IPS-NIHi11 (cell line): ENCODE data around the gene NOX3.
"Not testable (repeated sequence)": the region's sequence is repeated elsewhere in the genome, so short reads cannot be mapped to it uniquely, and the experiment has no call there.

Experiments
- DNase-seq: peaks from one replicate; pipeline ENCODE4 v3.0.0; 2012; ENCODE audit warnings: mixed read lengths, low spot score

Gene NOX3, protein sequence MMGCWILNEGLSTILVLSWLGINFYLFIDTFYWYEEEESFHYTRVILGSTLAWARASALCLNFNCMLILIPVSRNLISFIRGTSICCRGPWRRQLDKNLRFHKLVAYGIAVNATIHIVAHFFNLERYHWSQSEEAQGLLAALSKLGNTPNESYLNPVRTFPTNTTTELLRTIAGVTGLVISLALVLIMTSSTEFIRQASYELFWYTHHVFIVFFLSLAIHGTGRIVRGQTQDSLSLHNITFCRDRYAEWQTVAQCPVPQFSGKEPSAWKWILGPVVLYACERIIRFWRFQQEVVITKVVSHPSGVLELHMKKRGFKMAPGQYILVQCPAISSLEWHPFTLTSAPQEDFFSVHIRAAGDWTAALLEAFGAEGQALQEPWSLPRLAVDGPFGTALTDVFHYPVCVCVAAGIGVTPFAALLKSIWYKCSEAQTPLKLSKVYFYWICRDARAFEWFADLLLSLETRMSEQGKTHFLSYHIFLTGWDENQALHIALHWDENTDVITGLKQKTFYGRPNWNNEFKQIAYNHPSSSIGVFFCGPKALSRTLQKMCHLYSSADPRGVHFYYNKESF

DNA sequence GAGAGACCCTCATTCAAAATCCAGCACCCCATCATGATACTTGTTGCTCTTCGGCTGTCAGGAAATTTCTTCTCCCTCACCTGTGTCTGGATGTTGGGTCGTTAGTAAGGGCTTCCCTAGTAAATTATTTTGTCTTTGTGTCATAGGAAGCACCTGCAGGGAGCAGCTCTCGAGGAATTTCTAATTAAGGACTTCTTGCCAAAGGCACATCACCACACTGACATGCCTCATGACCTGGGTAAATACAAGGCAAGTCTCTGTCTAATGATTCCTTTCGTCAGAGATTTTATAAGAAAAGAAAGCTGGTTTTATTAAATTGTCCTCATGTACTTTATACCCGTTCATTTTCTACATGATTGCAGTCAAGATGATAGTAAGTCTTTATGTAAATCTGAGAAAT, at the start of gene NOX3:
Gene NOX3, minus strand, starts transcription at position 74 of the 400 bp plus-strand sequence. Its CDS starts 39 bp downstream, at position 35.
- no peak for DNase-seq

DNA sequence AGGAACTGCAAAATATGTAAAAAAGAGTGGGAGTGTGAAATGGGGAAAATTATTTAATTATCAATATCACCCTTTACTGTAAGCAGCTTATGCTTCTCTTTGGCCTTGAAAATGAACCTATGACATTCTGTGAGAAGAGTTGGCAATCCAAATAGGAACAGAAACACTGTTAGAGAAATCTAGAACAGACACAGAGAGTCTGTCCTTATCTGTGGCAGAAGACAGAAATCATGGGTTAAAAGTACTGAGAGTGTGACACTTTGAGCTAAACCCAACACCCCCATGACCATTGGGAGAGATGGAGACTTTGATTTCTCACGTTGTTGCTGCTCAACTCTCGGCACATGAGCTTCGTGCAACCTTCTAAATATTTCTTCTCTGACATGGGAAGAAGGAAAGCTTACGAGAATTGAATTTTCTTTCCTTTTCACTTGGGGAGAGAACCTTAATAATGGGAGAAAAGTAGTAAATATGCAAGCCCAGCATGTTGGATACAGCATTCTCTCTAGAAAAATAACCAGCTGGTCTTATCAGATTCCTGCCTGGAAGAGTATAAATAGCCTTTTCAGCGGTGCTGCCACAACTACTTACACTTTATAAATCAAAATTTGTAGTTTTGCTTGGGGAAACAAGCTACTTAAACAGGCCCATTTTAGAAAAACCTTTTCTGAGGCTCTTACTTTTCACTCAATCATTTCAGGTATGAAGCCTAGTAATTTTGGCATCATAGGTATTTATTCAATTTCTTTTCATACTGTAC, 49.4 kb upstream of the NOX3 start:
- DNase-seq = no peak

GRCh38 chr6:155502393-155502792, 46.8 kb upstream of the NOX3 start:
- DNase-seq = no peak

DNA sequence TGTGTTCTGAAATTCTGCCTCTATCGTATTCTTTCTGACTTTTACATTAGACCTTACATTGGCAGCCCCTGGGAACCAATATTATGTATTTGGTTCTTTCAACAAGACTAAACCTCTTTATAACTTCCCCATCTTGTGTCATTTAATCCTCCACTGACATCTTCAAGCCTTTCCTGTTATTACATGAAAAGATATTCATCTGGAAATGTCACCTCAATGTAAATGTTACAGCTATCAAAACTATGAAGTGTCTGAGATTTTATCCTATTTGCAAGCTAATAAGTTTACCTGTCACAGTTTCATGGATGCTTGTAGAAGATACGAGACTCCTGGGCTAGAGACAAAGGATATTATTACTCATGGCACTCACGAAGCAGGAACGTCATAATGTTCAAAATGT, 43.9 kb upstream of the NOX3 start:
- no peak for DNase-seq

GRCh38 chr6:155498370-155498769, 42.7 kb upstream of the NOX3 start:
- no peak for DNase-seq

GRCh38 chr6:155497273-155497672, 41.6 kb upstream of the NOX3 start:
- no peak for DNase-seq

DNA sequence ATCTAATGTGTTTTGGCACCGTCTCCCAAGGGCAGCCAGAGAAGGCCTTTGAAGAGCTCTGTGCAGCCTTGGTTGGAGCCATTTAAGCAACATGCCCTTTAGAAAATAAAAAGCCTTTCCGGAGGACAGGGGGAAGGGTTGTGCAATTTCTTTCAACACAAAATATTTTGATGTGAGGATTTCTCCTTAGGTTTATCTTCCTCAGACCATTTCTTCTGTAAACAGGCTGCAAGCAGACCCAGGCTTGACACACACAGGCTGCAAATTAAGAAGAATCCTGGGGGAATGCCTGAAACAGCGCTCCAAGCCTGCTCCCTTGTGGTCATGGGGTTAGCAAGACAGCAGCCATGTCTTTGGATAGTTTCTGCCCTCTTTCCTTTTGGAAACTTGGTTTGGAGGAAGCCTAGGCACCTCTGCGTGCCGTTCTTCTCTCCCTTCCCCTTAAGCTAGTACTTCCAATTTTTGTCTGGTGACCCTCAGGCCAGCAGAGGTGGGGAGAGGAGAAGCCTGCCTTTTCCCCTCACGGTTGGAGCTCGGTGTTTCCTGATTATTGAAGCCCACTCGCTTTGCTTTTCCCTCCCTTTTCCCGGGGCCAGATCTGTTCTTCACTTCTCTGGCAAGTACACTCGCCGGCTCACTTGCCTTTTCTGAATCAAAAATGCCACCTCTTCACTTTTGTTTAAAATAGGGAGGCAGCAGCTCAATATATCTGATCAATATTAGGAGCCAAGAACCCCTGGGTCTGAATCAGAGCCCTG, 39.6 kb upstream of the NOX3 start:
- peak; percentile 55 for DNase-seq

- DNase-seq = peak; percentile 35
Measured at GRCh38 chr6:155493694-155494143, 38.1 kb upstream of the NOX3 start.

DNA sequence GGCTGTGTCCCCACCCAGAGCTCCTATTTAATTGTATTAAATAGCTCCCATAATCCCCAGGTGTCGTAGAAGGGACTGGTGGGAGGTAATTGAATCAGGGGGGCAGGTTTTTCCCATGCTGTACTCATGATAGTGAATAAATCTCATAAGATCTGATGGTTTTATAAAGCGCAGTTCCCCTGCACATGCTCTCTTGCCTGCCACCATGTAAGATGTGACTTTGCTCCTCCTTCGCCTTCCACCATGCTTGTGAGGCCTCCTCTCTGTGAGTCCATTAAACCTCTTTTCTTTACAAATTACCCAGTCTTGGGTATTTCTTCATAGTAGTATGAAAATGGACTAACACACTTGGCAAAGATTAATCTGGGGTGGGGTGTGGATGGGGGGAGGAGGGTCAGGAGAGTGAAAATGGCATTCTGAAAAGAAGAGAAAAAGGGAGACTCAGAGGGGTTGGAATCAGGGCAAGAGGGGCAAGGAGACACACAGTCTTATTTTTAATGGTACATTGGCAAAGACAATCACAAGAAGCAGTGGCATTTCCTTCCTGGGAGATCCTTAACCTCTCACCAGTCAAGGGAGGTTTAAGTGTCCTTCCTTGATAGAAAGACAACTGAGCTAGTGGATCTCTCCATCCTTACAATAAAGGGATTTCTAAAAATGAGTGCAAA, 37.5 kb upstream of the NOX3 start:
- DNase-seq = no peak

DNA sequence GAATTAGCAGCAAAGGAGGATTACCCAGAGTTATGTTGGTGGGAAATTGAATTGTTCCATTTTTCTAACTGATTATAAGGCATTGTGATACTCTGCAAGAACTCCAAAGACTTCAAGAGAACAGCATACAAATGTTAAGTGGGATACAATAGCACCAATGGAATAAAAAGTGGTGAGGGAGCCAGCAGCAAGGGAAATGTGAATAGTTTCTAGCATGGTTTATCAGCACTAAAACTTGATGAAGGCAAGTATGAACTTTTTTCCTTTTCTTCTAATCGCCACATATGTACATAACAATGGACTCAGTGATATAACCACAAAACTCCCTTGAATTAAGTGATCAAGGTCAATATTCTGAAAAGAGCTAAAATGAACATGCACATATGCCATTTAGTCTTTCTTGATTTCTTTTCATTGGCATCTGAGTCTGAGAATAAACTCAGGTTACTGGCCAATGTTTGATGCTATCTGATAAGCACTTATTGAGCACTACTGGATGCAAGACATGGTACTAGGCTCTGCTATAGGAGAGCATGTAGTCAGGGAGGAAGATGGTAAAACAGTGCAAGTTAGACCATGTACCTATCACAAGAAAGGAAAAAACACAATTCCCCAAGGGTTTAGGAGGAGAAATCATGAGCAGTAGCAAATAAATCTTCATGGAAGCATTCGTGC, 36.6 kb upstream of the NOX3 start:
- no peak for DNase-seq

- no peak for DNase-seq
Measured at GRCh38 chr6:155491421-155491820, 35.8 kb upstream of the NOX3 start.

GRCh38 chr6:155488197-155488596, 32.6 kb upstream of the NOX3 start:
- DNase-seq = not testable (repeated sequence)

GRCh38 chr6:155487371-155488130, 31.9 kb upstream of the NOX3 start:
- no peak for DNase-seq

- no peak for DNase-seq
Measured at GRCh38 chr6:155486721-155487294, 31.2 kb upstream of the NOX3 start.

- no peak for DNase-seq
Measured at GRCh38 chr6:155485756-155486155, 30.1 kb upstream of the NOX3 start.

- DNase-seq = no peak
Measured at GRCh38 chr6:155483858-155484257, 28.2 kb upstream of the NOX3 start.

DNA sequence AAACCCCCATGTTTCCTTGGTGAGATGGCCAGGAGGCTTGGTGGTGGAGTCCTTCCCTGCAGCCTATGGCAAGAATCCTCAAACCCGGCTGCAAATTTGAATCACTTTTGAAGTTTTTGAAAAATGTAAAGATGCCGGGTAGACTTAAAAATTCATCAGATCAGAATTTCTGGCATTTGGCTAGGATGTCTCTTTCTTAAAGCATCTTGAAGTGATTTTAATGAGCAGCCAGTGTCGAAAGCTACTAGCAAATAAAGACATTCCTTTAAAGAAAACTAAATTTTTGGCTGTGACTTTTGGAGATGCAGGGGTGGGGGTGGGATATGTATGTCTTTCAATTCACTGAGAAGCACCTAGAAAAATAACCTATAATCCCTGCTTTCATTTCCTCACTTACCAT, 25.6 kb upstream of the NOX3 start:
- DNase-seq = no peak

GRCh38 chr6:155473741-155474140, 18.1 kb upstream of the NOX3 start:
- no peak for DNase-seq

GRCh38 chr6:155472886-155473285, 17.2 kb upstream of the NOX3 start:
- no peak for DNase-seq
